Progenitor cell of endocrine pancreas (in vitro differentiated cells): ENCODE measurements around the gene ADAMTS5. TPM values are rescaled to one million over a fixed set of nuclear protein-coding genes. Genes with fewer than 3 reads are reported as not detected.

ENCODE experiments used
- DNase-seq: peaks from one replicate; pipeline ENCODE4 v3.0.0; 2021; ENCODE audit warnings: low spot score; ENCODE audit not compliant: unreplicated experiment
- H3K27ac Mint-ChIP-seq: 2 replicates; pipeline ENCODE4 v1.8.0; 2021; ENCODE audit warnings: mild to moderate bottlenecking, moderate library complexity, mixed read lengths
- H3K27me3 Mint-ChIP-seq: 2 replicates; pipeline ENCODE4 v1.8.0; 2021; ENCODE audit warnings: mixed read lengths
- H3K36me3 Mint-ChIP-seq: 2 replicates; pipeline ENCODE4 v1.8.0; 2022; ENCODE audit warnings: mixed read lengths; ENCODE audit not compliant: insufficient read depth
- H3K4me1 Mint-ChIP-seq: 2 replicates; pipeline ENCODE4 v1.8.0; 2021; ENCODE audit warnings: low read depth, mixed read lengths
- H3K4me3 Mint-ChIP-seq: 2 replicates; pipeline ENCODE4 v1.8.0; 2021; ENCODE audit warnings: low read depth, mild to moderate bottlenecking, moderate library complexity, mixed read lengths
- H3K9me3 Mint-ChIP-seq: 2 replicates; pipeline ENCODE4 v1.8.0; 2021; ENCODE audit warnings: low read depth, mixed read lengths
- total RNA-seq: library from RNA; stranded (reverse); gene quantifications from 2 replicates; pipeline ENCODE4 v1.2.1, GENCODE V29; 2021
- TF ChIP-seq, protein P1 (sequence below): fragments of 200-600 bp; sonication (generic); IDR thresholded peaks from one replicate; pipeline ENCODE4 v1.5.0; 2021; ENCODE audit warnings: antibody characterized with exemption, mild to moderate bottlenecking; ENCODE audit not compliant: unreplicated experiment

The ADAMTS5 gene
- total RNA-seq, 1 donor from 2014 or later = 3.2 TPM

GRCh38 chr21:26916799-26917198 is 50.1 kb downstream of the ADAMTS5 start:
- no peak overlapping the region for H3K4me3 Mint-ChIP-seq
- H3K9me3 Mint-ChIP-seq = peaks cover 8% of the 10 kb centered on the region
- DNase-seq = no peak
- H3K36me3 Mint-ChIP-seq = no peaks in the 10 kb centered on the region
- TF ChIP-seq, protein P1, sequence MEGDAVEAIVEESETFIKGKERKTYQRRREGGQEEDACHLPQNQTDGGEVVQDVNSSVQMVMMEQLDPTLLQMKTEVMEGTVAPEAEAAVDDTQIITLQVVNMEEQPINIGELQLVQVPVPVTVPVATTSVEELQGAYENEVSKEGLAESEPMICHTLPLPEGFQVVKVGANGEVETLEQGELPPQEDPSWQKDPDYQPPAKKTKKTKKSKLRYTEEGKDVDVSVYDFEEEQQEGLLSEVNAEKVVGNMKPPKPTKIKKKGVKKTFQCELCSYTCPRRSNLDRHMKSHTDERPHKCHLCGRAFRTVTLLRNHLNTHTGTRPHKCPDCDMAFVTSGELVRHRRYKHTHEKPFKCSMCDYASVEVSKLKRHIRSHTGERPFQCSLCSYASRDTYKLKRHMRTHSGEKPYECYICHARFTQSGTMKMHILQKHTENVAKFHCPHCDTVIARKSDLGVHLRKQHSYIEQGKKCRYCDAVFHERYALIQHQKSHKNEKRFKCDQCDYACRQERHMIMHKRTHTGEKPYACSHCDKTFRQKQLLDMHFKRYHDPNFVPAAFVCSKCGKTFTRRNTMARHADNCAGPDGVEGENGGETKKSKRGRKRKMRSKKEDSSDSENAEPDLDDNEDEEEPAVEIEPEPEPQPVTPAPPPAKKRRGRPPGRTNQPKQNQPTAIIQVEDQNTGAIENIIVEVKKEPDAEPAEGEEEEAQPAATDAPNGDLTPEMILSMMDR = no peak
- no peak overlapping the region for H3K27ac Mint-ChIP-seq
- H3K4me1 Mint-ChIP-seq = peaks cover 4% of the 10 kb centered on the region
- H3K27me3 Mint-ChIP-seq = no peaks in the 10 kb centered on the region

DNA sequence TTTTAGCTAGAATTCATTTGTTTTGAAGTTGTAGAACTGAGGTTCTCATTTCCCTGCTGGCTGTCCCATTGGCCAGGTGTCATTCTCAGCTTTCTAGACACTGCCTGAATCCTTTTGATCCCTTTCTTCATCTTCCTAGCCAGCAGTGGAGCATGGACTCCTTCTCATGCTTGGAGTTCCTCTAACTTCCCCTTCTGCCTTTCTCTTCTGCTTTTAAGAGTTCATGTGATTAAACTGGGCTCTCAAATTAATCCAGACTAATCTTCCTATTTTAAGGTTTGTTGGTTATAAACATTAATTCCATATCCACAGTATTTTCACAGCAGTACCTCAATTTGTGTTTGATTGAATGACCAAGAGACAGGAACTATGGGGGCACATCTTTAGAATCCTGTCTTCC is 52.3 kb downstream of the ADAMTS5 start:
- no peaks in the 10 kb centered on the region for H3K36me3 Mint-ChIP-seq

DNA sequence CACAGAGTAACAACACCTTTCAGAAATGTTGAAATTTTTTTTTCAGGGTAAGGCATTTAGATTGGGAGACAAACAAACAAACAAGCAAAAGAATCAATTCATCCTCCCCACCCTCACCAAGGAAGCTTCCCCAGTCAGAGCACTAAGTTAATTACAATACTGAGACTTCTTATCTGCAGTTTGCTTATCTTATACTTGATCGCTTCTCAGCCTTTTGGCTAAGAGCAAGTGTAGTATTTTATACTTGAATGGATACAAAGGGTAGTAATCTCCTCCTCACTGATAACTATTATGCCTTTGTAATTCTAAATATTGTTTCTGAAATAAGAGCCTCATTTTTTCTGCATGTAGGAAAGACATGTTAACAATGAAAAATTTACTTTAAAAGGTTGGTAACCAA is 54.4 kb downstream of the ADAMTS5 start:
- TF ChIP-seq, protein P1 = no peak
- peaks cover 8% of the 10 kb centered on the region for H3K9me3 Mint-ChIP-seq
- no peak overlapping the region for H3K27ac Mint-ChIP-seq
- H3K4me3 Mint-ChIP-seq = no peak overlapping the region
- no peaks in the 10 kb centered on the region for H3K36me3 Mint-ChIP-seq
- H3K27me3 Mint-ChIP-seq = no peaks in the 10 kb centered on the region
- H3K4me1 Mint-ChIP-seq = peaks cover 4% of the 10 kb centered on the region
- no peak for DNase-seq

More for the DNA sequence above, 52.3 kb downstream of the ADAMTS5 start:
- no peak overlapping the region for H3K4me3 Mint-ChIP-seq
- no peak for DNase-seq
- H3K27me3 Mint-ChIP-seq = no peaks in the 10 kb centered on the region
- peaks cover 4% of the 10 kb centered on the region for H3K4me1 Mint-ChIP-seq
- no peak overlapping the region for H3K27ac Mint-ChIP-seq
- peaks cover 8% of the 10 kb centered on the region for H3K9me3 Mint-ChIP-seq
- TF ChIP-seq, protein P1 = no peak

DNA sequence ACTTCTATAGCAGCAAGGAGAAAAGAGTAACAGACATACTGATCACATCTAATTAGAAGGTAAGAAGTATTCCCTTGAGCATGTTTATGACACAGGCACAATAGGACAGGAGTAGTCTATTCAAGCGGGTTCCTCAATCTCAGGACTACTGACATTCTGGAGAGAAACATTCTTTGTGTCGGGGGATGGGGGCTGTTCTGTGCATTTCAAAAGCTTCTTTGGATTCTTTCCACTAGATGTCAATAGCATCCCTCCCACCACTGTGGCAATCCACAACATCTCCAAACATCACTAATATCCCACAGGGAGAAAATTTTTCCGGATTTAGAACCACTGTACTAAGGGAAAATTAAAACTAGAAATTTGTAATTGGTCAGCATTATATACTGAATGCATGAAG is 56.9 kb downstream of the ADAMTS5 start:
- DNase-seq = no peak

GRCh38 chr21:26900980-26901379 is 65.9 kb downstream of the ADAMTS5 start:
- TF ChIP-seq, protein P1 = no peak
- Mint-ChIP-seq H3K27me3 (no peaks in the 10 kb centered on the region), H3K4me1 (no peaks in the 10 kb centered on the region), H3K9me3 (peaks cover 4% of the 10 kb centered on the region), H3K4me3 (no peak overlapping the region), H3K36me3 (no peaks in the 10 kb centered on the region), H3K27ac (no peak overlapping the region)
- DNase-seq = no peak

More for the DNA sequence above, 56.9 kb downstream of the ADAMTS5 start:
- no peak overlapping the region for H3K27ac Mint-ChIP-seq
- TF ChIP-seq, protein P1 = peak; percentile 27
- no peaks in the 10 kb centered on the region for H3K27me3 Mint-ChIP-seq
- no peaks in the 10 kb centered on the region for H3K36me3 Mint-ChIP-seq
- H3K4me1 Mint-ChIP-seq = no peaks in the 10 kb centered on the region
- peaks cover 10% of the 10 kb centered on the region for H3K9me3 Mint-ChIP-seq
- H3K4me3 Mint-ChIP-seq = no peak overlapping the region
